Activated T-cell treated with anti-CD3 and anti-CD28 coated beads for 24 hours (primary cell): ENCODE data around the gene ROR1.

Experiments used
- DNase-seq: peaks from one replicate; pipeline ENCODE4 v3.0.0-alpha.2; 2020; ENCODE audit warnings: low read depth

ROR1 gene

GRCh38 chr1:64031236-64031635 lies 257.4 kb downstream of the ROR1 start:
- no peak for DNase-seq

DNA sequence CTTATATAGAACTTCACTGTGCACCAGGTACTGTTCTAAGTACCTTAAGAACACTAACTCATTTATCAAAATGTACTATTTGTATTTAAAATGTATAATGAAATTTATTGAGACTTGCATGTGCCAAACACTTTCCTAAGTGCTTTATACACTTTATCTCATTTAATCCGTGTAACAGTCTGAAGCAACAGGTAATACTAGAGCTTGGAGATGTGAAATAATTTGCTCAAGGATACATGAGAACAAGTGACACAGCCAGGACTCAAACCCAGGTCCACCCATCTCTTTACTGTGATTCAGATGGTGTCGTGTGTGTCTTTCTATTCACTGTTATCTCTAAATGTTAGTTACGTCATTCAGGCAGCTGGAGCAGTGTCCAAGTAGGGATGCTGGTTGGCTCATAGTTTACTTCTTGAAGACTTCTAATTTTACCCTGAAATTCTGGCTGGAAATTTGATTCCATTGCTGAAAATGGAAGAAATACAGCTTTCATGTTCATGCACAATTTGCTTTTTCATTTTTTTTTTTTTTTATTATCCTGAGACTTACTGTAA lies 259.9 kb downstream of the ROR1 start:
- no peak for DNase-seq

DNA sequence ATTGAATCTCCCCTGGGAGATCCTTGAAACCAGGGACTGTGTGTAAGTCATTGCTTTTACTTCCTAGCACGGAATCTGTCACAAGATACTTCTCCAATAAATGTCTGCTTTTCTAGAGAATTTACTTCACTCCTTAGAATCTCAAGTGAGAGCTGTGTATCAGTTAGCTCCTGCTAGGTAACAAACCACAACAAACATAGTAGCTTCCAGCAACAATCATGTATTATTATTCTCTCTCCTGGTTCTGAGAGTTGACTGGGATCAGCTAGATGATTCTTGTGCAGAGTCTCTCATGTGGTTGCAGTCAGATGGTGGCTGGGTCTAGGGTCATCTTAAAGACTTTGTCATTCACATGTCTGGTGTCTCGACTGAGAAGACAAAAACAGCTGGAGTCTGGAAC lies 262.7 kb downstream of the ROR1 start:
- DNase-seq = no peak

GRCh38 chr1:64038119-64038518 lies 264.3 kb downstream of the ROR1 start:
- no peak for DNase-seq

DNA sequence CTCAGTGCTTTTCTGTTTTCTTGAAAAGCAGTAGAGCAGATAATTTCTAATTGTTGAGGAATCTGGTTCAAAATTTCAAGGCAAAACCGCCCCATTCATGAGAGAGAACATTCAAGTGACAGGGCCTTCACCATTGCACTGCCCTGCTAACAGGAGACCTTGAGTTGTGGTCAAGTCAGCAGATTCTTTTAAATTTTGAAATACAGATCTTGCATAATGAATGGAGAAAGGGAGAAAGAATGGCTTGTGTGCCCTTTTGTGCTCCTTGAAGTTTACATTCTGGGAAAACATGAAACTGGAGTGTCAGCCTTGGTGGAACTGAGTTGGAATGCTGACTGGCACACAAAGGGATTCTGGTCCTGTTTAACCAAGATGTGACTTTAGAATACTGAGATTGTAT lies 265.1 kb downstream of the ROR1 start:
- no peak for DNase-seq

- DNase-seq = no peak
Measured at GRCh38 chr1:64039390-64039926, 265.6 kb downstream of the ROR1 start.

DNA sequence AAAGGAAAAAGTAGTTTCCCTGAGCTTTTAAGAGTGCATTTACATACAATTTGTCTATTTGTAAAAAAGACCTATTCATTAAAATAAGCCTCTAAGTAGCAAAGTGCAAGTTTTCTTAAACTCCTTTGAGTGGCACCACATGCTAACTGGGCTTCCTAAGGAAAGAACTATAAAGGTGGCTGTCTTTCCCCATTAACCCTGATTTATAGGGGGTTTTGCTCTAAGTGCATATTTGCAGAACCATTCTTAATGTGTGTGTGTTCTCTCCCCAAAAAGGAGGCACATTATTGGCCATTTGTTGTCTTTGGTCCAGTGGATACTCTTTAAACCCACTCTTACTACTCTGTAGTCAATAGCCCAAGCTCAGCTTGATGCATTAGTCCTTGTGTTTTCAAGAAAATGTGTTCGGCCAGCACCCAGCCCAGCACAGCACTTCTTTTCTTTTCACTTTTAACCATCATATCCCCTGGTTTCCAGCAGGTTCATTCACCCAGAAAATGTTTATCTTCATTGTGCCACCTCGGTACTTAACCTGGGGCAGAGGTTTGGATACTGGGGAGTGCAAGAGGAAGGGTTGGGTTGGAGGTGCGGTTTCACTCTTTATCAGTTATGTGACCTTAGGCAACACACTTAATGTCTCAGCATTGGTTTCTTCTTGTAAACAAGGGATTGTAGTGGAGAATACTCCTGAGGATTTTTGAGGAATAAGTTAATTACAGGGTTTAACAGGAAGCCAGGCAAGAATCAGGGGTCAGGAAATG lies 267.7 kb downstream of the ROR1 start:
- DNase-seq = no peak

DNA sequence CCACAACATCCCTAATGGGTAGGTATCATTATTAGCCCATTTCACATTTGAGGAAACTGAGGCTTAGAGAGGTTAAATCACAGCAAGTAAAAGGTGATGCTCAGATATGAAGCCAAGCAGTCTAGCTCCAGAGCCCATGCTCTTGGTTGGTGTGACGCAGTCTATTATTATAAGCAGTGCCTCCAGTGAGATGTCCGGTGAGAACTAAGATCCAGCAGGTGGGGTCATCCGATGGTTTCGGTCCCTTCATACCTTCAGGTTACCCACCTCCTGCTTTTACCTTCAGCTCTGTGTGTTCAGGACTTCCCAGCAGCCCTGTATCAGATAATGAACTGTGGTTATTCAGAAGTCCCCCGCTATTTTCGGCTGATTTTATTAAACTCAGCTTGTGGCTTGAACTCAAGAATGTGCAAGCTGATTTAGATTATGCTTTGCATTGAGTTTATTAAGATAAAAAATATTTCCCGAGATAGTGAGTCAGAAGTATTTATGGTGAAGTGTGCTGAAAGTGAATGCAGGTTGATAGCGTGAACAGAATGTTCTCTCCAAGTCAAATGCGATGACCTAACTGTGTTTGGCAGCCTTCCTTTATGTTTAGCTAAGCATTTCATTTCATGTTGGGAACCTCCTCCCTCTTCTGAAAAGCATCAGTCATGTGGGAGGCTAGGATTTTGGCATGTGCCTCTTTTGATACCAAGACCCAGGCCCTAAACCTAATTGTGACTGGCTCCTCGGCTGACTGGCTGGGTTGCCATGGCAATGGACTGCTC lies 268.7 kb downstream of the ROR1 start:
- DNase-seq = no peak

DNA sequence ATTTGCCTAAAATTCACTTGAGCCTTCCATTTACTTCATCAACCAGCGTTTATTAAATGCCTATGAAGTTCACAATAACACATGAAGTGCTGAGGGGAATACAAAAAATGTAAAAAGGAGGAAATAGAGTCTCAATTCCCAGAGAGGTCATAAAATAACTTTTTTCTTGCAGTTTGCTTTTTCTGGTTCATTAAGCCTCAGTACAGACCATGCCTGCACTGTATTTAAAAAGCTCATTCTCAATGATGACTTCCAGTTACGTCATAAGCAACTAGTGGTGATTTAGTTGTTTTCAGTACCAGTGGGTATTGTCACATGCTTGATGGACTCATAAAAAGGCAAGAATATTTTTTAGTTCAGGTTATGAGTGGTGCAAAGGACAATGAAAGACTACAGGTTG lies 269.5 kb downstream of the ROR1 start:
- DNase-seq = no peak

DNA sequence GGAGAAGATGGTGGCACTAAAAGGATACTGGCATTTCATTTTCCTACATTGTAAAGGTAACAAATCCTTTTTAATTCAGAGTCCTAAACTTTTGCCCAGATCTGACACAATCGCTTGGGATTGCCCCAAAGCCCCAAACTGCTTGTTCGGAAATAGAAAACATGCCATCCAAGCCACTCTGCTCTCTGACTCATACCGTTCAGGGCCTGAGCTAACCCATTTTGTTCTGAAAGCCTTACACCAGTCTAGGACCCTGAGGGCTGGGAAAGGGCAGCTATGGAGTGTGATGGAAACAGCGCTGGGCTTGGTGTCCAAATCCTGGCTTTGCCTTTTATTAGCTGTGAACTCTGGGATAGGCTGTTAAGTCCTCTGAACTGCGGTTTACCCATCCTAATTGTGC lies 270.2 kb downstream of the ROR1 start:
- no peak for DNase-seq

GRCh38 chr1:64046243-64046642 lies 272.4 kb downstream of the ROR1 start:
- DNase-seq = no peak

DNA sequence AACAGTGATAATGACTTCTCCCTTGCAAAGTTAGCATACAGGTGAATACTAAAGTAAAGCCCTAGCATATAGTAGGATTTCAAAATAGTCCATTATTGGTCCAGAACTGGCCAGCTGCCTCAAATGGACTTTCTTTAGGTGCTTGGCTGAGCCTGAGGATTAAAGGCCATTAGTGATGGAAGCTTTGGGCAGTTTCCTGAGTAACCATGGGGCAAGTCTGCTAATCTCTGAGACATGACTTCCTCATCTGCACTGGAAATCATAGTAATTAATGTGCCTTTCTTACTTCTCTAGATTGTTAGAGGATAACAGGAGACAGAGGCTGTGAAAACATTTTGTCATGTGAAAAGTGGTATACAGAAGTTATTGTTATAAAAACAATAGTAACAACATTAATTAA lies 273.1 kb downstream of the ROR1 start:
- DNase-seq = no peak

DNA sequence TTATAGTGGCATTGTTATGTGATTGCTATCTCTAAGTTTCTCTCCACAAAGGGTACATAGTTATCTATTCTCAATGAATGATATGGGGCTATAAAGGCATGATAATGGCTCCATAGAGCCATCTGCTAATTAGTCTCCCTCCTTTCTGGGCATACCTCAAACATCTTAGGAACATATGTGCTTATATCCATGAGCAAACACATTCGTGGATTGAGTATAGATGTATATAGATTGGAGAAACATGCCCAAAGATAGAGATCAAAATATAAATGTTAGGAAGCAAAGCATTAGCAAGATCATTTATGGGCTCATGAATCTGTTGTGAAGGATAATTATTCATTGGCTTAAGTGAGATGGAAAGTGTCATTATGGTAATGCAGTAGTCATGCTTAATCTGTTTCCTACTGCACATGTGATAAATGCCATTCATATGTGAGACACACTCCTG lies 273.8 kb downstream of the ROR1 start:
- DNase-seq = no peak

DNA sequence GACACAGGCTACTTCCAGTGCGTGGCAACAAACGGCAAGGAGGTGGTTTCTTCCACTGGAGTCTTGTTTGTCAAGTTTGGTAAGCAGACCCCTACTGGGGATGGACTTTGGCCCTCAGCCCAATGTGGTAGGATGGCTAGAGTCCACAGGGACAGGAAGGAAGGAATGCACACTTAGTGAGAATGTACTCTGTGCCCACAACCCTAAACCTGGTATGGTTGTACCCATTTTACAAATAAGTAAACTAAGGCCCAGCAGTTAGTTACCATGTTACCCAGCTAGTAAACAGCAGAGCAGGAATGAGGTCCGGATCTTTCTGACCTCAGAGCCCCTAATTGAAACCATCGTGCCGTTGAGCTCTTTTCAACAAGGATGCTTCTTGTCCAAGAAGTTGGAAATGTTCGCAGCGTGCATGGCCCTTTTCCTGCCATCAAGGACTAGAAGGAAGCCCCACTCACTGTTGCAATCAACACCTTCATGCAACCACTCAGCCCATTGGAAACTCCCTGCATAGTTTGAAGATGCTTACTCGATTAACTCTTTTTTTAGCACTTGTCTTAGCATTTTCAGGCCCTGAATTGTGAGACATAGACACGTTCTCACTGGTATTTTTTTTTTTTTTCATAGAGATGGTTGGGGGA lies 276.2 kb downstream of the ROR1 start:
- DNase-seq = no peak

- DNase-seq = no peak
Measured at GRCh38 chr1:64050601-64051000, 276.8 kb downstream of the ROR1 start.

- DNase-seq = no peak
Measured at GRCh38 chr1:64051796-64052195, 278.0 kb downstream of the ROR1 start.

DNA sequence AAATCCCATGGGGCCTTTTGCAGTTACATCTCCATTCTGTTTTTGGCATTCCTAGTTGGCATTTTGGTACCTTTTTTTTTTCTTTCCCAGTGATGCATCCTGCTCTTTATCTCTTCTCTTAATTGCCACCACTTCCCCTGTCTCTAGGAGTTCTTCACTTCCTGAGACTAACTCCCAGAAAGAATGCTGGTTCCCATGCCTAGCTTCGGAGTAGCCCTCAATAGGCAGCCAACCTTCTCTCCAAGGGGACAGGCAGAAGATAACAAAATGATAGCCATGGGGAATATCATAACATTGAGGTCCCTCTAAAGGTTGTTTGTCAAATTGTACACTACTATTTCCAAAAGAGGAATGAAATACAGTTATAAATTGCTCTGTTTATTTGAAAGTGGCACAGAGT lies 279.0 kb downstream of the ROR1 start:
- no peak for DNase-seq

DNA sequence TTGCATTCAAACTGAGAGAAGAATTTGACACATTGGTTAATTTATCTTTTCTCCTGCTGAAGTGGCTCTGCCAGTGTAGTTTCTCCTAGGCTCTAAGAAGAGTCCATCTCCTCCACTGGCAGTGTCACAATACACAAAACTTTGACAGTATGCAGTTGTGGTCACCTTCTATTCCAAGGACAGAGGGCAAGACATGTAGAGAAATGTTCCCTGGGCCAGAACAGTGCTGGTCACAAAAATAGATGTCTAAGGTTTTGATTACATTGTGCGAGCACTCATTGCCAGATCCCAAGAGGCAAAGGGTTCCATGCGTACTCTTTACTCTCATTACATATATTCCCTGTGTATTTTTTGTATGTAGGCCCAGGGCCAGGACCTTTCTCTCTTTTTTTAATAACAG lies 281.5 kb downstream of the ROR1 start:
- DNase-seq = no peak

- DNase-seq = no peak
Measured at GRCh38 chr1:64059556-64059955, 285.7 kb downstream of the ROR1 start.

GRCh38 chr1:64060611-64061302 lies 286.9 kb downstream of the ROR1 start:
- DNase-seq = no peak

DNA sequence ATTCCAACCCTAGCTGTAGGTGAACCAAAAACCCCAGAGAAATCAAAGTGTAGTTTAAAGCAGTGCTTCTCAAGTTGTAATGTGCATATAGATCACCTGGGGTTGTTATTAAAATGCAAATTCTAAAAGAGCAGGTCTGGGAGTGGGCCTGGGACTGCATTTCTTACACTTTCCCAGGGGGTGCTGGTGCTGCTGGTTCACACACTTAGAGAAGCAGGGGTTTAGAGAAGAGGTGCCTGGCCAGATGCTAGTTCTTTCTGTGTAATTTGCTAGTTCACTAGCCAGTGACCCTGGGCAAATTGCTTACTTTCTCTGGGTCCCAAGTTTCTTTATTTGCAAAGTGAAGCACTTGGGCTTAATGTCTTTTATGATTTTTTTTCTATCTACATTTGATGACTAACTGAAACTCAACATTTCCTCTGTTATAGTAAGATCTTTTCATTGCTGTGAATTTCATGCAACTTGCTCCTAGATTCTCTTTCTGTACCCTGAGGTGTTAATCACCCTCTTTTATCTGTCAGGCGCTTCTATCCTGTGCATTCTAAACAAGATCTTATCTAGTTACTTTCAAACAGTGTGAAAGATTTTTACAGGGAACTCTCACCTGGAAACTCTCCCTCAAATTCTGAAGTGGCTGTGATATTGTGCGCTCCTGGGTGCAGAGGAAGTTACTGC lies 287.8 kb downstream of the ROR1 start:
- no peak for DNase-seq
